SK-N-DZ (cell line): Measurements from ENCODE around the gene MATR3. TPM values are rescaled to one million over a fixed set of nuclear protein-coding genes. Genes with fewer than 3 reads are reported as not detected.
"Not testable (repeated sequence)": the region's sequence is repeated elsewhere in the genome, so short reads cannot be mapped to it uniquely, and the experiment has no call there.

Source experiments
- DNase-seq: peaks from one replicate; pipeline ENCODE4 v3.0.0-alpha.2; 2015; ENCODE audit warnings: low spot score
- polyA plus RNA-seq, 2 experiments: library from polyadenylated mRNA; depleted of rRNA; stranded (reverse); fragments of >200 nt; gene quantifications; 2 replicates each; pipeline ENCODE4 v1.2.3, GENCODE V29; 2014

The MATR3 gene, protein sequence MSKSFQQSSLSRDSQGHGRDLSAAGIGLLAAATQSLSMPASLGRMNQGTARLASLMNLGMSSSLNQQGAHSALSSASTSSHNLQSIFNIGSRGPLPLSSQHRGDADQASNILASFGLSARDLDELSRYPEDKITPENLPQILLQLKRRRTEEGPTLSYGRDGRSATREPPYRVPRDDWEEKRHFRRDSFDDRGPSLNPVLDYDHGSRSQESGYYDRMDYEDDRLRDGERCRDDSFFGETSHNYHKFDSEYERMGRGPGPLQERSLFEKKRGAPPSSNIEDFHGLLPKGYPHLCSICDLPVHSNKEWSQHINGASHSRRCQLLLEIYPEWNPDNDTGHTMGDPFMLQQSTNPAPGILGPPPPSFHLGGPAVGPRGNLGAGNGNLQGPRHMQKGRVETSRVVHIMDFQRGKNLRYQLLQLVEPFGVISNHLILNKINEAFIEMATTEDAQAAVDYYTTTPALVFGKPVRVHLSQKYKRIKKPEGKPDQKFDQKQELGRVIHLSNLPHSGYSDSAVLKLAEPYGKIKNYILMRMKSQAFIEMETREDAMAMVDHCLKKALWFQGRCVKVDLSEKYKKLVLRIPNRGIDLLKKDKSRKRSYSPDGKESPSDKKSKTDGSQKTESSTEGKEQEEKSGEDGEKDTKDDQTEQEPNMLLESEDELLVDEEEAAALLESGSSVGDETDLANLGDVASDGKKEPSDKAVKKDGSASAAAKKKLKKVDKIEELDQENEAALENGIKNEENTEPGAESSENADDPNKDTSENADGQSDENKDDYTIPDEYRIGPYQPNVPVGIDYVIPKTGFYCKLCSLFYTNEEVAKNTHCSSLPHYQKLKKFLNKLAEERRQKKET
- 487 and 535 TPM in 2 replicates for polyA plus RNA-seq (2014; cell fraction: cytosol; rRNA removed)
- 482 and 507 TPM in 2 replicates for polyA plus RNA-seq (2014; cell fraction: nucleus; rRNA removed)

DNA sequence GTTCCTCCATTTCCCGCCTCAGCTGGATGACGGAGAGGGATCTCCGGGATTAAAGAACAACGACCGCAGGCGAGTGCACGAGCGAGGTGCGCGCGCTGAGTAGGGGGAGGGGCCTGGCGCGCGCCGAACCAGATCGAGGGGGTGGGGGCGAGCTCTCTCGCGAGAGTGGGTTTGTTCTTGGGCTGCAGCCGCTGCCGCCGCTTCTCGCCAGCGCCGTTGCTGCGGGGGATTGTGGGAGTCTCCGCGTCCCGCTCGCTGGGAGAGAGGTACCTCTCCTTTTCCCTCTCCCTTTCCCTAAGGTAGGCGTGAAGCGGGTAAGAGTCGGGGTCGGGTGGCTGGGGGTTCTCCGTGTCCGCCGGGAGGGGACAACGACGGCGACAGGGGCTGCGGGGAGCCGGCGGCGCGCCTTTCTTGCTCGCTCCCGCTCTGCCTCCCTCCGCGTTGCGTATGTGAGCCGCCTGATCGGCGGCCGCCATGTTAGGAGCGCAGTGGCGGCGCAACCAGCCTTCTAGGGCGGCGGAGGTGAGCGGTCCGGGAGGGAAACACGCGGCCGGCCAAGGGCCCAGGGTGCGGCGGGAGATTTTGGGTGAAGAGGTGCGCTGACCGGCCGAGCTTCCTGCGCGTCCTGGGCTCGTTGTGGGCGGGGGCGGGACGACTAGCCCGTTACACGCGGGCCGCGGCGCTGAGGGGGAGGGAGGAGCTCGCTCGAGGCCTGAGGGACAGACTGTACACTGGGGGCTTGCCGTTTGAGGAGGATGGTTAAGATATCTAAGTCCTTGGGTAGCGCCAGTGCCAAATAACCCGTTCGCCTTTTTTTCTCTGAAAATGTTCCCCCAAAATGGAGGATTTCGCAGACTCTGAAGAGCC lies at the start of gene MATR3:
TSS of gene MATR3 (plus strand) at position 234 of the 867 bp plus-strand sequence. CDS start 13,676 bp downstream, outside the sequence.
- peak; percentile 95 for DNase-seq

DNA sequence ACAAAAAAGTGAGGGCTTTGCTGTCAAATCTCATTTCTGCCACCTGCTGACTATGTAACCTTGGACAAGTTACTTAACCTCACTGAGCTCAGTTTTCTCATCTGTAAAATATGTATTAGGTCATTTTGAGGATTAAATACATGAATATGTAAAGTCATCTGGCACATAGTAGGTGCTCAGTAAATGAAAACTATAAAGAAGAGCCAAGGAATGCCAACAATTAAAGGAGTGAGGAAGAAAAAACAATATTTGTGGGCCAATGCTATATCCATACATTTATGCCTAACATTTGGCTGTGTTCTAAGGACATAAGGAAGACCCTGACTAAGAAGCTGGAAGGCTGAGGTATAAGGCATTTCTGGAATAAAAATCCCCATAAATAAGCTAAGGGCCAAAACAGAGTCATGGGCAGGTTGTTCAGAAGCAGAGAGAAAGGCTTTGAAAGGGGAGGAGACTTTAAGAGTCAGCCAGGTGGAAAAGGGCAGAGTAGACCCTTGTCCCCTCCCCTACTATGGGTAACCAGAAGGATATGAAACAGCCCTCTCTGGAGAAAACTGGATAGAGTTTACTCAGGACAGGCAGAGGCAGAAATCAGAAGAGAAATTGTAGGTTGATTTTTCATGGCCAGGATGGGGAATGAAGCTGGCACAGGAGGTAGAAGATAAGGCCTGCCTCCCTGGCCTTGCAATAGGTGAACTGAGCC lies 47.8 kb upstream of the MATR3 start:
- DNase-seq: no peak

DNA sequence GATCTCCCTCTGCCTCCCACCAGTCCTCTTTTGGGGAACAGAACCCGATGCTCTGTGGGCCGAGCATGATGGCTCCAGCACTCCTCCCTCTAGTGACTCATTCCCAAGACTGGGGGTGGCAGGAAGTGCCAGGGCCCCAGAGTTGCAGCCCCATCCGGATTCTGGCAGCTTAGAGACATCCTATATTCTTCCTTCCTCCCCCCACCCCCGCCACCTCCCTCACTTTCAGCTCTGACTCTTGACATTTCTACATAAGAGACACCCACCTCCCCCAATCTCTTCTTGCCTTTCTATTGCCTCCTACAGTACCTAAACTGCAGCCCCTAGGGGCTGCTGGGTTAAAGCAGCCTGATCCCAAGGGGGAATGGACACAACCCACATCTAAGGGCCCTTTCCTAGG lies 47.1 kb upstream of the MATR3 start:
- DNase-seq: no peak

DNA sequence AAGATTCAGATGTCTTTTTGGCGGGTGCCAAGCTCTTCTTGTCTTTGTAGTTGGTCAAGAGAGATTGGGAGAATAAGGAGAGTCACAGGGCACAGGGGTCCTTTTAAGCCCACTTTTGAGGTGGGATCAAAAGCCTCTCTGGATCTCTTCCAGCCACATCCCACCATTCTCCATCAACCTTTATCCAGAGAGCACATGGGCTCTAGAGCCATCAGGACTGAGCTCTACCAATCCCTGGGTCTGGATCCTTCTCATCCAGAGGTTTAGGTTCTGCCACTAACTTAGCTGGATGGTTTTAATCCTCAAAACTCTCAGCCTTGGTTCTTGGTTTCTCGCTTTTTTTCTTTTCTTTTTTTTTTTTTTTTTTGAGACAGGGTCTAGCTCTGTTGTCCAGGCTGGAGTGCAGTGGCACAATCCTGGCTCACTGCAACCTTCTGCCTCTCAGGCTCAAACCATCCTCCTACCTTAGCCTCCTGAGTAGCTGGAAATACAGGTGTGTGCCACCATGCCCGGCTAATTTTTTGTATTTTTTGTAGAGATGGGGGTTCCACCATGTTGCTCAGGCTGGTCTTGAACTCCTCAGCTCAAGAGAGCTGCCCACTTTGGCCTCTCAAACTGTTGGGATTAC lies 44.6 kb upstream of the MATR3 start:
- DNase-seq: no peak

DNA sequence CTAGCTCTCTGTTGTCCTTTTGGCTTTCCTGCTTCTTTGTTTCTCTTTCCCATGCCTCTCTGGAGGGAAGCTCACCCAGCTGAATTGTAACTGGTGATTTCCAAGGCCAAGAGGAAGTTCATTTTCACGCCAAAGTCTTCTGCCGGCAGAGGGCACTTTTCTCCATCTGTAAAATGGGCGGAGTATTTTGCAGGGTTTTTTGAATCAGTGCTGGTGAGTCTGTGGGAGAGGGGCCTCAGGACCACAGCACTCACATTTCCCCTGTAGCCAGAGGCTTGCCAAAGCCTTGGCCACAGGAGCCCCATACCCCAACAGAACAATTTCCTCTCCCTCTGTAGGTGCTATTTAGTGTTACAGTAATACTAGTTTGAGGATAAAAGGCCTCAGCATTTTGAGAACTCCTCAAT lies 42.3 kb upstream of the MATR3 start:
- DNase-seq: no peak

DNA sequence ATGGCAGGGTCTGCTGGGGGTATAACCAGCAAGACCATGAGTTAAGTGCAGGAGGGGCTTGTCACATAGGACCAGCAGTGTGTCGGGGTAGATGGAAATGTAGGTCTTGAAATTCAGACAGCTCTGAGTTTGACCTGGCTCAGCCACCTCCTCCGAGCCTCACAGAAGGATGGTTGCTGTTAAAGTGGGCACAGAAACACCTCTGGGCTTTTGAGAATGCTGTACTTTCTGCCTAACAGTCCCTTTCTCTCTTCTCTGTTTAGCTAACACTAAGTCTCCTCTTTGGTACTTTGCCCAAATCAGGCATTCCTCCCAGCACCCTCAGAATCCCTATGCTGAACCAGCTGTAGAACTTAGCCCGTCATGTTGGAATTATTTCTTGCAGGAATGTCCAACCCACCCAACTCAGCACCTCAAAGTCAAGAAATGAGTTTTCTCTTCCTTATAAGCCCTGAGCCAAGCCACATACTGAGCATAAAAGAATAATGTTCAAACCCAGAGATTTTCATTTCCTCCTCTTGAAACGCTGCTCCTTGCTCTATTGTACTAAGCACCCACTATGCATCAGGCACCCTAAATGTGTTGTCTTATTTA lies 41.7 kb upstream of the MATR3 start:
- DNase-seq: no peak

DNA sequence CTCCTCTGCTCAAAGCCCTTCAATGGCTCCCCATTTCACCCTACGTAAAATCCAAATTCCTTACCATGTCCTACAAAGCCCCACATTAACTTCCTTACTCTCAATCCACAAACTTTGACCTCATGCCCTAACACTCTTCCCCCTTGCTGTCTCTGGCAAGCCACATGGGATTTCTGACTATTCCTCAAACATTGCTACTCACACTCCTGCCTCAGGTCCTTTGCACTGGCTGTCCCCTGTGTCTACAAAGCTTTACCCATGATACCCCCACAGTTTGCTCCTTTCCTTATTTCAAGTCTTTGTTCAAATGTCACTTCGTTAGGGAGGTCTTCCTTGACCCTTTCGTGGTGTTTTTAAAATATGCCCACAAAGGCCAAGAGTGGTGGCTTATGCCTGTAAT lies 40.4 kb upstream of the MATR3 start:
- no peak for DNase-seq

DNA sequence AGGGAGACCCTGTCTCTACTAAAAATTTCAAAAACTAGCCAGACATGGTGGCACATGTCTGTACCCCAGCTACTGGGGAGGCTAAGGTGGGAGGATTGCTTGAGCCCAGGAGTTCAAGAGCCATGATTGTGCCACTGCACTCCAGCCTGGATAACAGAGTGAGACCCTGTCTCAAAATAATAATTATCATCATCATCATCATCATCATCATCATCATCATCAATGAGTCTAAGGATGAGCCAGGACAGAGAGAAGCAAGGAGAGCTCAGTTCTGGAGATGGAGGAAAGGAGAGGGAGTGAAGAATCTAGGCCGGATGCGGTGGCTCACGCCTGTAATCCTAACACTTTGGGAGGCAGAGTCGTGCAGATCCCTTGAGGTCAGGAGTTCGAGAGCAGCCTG lies 36.7 kb upstream of the MATR3 start:
- no peak for DNase-seq

DNA sequence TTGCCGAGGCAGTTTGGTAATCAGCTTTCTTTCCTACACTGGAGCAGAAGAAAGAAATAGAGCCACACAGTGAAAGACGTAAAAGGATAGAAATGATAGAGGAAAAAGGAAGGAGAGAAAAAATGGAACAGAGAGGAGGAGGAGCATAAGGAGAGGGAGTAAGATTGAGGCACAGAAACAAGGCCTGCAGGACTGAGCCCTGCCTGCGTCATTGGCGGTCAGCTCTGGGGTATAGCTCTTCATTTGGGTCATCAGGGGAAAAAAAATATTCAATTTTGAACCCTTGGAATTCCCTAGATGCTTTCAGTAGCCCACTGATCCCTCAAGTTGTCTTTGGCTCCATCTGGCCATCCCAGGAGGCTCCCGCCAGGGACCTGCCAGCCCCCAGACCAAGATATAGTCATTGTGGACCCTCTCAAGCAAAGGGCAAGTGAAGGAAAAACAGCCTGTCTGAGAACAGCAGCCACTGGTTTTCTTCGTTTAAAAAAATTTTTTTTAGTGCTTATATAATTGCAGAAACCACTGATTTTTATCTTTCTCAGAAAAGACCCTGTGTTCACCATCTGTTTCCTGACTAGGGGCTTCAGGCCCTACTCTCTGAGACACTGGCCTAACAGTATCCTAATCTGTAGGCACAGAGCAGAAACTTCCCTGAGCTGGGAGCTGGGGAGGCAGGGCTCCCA lies 31.3 kb upstream of the MATR3 start:
- no peak for DNase-seq

DNA sequence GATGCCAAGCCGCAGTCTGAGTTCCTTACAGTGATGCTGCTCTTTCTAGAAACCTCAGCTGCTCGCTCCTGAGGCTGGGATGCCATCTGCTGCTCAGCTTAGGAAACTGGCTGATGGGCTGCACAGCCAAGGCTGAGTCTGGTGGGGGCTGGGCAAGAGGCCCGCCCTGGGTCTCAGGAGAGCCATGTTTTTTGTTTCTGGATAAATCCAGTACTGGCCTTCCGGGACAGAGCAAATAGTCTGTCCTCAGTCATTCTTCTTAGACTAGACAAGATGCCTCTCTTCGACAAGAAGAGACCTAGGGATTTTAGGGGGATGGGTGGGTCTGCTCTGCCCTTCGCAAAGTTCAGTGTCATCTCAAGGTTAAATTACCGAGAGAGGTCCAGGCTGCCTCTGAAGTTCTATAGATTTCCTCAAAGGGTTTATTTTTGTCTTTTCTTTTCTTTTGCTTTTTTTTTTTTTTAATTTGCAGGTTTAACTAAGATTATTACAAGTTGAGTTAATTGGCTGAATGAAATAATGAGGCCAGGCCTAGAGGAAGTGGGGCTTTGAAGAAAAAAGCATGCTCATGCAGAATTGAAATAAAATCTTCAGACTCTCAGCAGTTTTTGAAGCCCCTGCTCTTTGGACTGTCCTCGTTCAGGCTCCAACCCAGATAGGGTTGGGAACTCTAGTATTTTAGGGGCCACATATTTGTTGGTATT lies 30.6 kb upstream of the MATR3 start:
- DNase-seq: peak; percentile 92

DNA sequence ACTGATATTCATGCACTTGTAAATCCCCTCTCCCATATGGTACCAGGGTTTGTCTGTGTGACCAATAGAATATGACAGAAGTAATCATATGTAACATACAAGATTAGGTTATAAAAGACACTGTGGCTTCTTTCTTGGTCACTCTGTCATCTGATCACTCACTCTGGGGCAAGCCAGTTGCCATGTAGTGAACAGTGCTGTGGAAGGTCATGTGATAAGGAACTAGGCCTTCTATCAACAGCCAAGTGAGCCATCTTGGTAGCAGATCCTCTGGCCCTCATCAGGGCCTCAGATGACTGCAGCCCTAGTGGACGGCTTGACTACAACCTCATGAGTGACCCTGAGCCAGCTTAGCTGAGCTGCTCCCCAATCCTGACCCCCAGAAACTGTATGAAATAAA lies 30.0 kb upstream of the MATR3 start:
- peak; percentile 30 for DNase-seq

DNA sequence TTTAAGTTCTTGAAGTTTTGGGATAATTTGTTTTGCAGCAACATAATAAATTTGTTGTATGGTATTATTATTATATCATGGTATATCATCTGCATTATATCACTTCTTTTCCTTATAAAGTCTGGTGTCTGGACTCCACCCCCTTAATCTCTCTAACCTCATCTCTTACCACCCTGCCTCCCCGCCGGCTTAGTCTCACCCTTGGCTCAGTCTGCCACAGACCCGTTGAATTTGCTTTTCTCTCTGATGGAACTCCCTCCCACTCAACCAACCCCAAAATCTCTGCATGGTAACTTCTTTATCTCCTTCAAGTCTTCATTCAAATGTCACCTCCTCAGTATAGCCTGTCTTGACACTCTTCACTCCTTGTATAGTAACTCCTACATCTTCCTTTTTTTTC lies 29.6 kb upstream of the MATR3 start:
- no peak for DNase-seq

DNA sequence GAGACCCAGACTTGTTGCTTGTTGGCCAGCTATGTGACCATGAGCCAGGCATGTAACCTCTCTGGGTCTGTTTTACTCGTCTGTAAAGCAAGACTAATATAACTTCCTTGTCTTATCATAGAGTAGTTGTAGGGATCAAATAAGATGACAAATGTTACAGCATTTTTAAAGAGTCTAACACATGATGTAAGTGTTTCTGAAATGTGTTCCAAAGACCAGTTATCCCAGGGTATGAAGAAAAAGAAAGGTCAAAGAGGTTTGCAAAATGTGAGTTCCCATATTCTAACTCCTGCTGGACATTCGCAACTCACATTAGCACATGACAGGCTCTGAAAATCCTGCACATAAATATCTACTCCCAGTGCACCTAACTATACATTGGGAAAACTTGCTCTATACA lies 28.5 kb upstream of the MATR3 start:
- DNase-seq: no peak

DNA sequence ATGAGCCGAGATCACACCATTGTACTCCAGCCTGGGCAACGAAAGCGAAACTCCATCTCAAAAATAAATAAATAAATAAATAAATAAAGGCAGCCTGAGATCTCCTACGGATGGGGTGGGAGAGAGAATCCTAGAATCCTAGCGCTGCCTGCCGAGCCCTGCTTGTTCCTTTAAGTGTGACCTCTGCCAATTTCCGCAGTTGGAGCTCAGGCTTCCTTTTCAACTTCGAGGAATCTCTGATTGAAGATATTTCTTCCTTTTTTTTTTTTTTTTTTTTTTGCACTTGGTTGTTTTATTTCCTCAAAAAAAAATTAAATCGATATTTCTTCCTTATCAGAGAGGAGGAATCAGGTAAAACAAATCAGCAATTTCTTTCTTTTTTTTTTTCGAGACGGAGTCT lies 27.3 kb upstream of the MATR3 start:
- DNase-seq: no peak

DNA sequence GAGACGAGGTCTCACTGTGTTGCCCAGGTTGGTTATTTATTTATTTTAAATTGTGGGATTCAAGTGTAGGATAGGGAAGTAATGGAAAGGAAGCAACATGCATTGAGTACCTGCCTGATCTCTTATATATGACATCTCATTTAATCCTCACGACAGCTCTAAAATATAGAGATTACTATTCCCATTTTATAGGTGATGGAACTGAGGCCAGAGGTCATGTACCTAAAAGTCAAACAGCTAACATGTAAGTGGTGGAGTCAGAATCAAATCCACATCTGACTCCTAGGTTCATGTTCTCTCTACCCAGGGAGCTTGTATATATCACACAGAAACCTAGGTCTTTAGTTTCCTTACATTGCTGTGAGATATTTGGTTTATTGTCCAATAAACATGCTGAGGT lies 26.1 kb upstream of the MATR3 start:
- no peak for DNase-seq

DNA sequence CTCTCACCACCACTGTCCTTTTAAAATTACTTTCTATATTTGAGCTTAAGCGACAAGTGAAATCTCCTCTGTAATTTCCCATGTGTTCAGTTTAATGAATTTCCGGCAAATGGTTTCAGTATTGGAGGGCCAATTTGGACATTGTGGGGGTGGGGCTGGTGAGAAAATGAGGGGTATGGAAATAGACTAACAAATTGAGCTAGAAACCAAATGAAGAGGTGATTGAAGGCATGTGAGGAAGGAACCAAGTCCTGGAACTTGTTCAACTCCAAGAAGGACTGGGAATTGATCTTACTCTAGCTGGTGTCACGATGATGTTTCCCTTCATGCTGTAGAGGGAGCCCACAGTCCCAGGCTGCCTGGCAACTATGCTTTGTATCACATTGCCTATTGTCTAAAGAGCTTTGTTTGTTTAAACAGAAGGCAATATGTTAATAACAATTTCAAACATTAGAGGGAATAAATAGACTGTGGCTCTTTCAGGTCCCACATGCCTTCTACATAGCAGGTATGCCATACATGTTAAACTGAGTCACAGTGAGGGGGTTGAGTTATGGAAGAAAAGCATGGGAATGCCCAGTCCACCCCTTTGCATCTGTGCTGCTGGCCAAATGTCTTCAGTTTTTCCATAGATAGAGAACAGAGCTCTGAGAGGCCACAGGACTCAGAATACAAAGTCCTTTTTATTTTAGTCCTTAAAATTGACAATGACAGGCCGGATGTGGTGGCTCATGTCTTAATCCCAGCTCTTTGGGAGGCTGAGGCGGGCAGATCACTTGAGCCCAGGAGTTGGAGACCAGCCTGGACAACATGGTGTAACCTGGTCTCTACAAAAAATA lies 25.0 kb upstream of the MATR3 start:
- no peak for DNase-seq

DNA sequence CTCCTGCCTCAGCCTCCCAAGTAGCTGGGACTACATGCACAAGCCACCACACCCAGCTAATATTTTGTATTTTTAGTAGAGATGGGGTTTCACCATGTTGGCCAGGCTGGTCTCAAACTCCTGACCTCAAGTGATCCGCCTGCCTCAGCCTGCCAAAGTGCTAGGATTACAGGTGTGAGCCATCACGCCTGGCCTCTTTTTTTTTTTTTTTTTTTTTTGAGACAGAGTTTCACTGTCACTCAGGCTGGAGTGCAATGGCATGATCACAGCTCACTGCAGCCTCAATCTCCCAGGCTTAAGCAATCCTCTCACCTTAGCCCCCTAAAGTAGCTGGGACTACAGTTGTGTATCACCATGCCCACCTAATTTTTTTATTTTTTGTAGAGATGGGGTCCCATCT lies 22.8 kb upstream of the MATR3 start:
- DNase-seq: not testable (repeated sequence)
